Cardiac muscle cell (in vitro differentiated cells and primary cell): Measurements from ENCODE around the gene FAM219B. TPM values are rescaled to one million over a fixed set of nuclear protein-coding genes. Genes with fewer than 3 reads are reported as not detected.

Experiments used
- DNase-seq, 2 donors: peaks; one replicate each; pipeline versions ENCODE4 v3.0.0 to v3.0.0-alpha.2; 2010 to 2017; ENCODE audit warnings: low read depth in 1 of 2, low spot score in 1 of 2
- H3K27ac ChIP-seq: fragments of 200-600 bp; sonication (generic); 2 replicates; pipeline ENCODE4 v1.5.1; 2016
- H3K27me3 ChIP-seq: fragments of 200-600 bp; sonication (generic); 2 replicates; pipeline ENCODE4 v1.6.0; 2016; ENCODE audit warnings: control low read depth
- H3K36me3 ChIP-seq: fragments of 200-600 bp; sonication (generic); 2 replicates; pipeline ENCODE4 v1.5.1; 2016; ENCODE audit warnings: control low read depth
- H3K4me1 ChIP-seq: fragments of 200-600 bp; sonication (generic); 2 replicates; pipeline ENCODE4 v1.8.1; 2017; ENCODE audit warnings: low read depth, mild to moderate bottlenecking, mixed run types
- H3K4me3 ChIP-seq: fragments of 200-600 bp; sonication (generic); 2 replicates; pipeline ENCODE4 v1.5.1; 2016; ENCODE audit warnings: mild to moderate bottlenecking
- H3K9me3 ChIP-seq: fragments of 200-600 bp; sonication (generic); 2 replicates; pipeline ENCODE4 v1.5.1; 2017; ENCODE audit warnings: low read depth, mild to moderate bottlenecking, control low read depth
- CTCF ChIP-seq: IDR thresholded peaks from 2 replicates; pipeline ENCODE4 v1.5.1; 2012; ENCODE audit warnings: low read depth, mild to moderate bottlenecking, low read length
- polyA plus RNA-seq: library from polyadenylated mRNA; unstranded; fragments of >200 nt; fragmentation: Nextera tagmentation; extraction: Ambion mirVana; gene quantifications from 2 replicates; pipeline ENCODE4 v1.2.1, GENCODE V29; 2016
- total RNA-seq: library from RNA; depleted of rRNA; stranded (reverse); fragments of >200 nt; gene quantifications from 2 replicates; pipeline ENCODE4 v1.2.3, GENCODE V29; 2016

The FAM219B gene
- total and polyA plus RNA-seq, 2 experiments from 2014 or later: 107 to 168 TPM

GRCh38 chr15:74850393-74850792, 56.3 kb downstream of the FAM219B start:
- TF ChIP-seq CTCF: no peak
- Histone ChIP-seq H3K27me3 (no peaks in the 10 kb centered on the region), H3K4me1 (no peaks in the 10 kb centered on the region), H3K9me3 (no peaks in the 10 kb centered on the region), H3K36me3 (peaks cover 40% of the 10 kb centered on the region), H3K4me3 (no peak overlapping the region), H3K27ac (no peak overlapping the region)
- DNase-seq: no peak

Other genes with a start within 250 kb of the FAM219B start
- gene EDC3, start 210.8 kb downstream of the FAM219B start, total RNA-seq: 16.1 and 17.6 TPM in 2 replicates
- gene EDC3, start 210.8 kb downstream of the FAM219B start, polyA plus RNA-seq: 25.2 and 41.5 TPM in 2 replicates
- 0.28 and 0.45 TPM in 2 replicates for gene CYP1A1, start 181.3 kb downstream of the FAM219B start, total RNA-seq
- 0.56 TPM in 1 of 2 replicates, not detected in the other for gene CYP1A1, start 181.3 kb downstream of the FAM219B start, polyA plus RNA-seq
- not detected in 2 replicates for gene CYP1A2, start 158.0 kb downstream of the FAM219B start, total RNA-seq
- not detected in 2 replicates for gene CYP1A2, start 158.0 kb downstream of the FAM219B start, polyA plus RNA-seq
- gene CSK, start 124.8 kb downstream of the FAM219B start, total RNA-seq: 42.4 and 43.1 TPM in 2 replicates
- gene CSK, start 124.8 kb downstream of the FAM219B start, polyA plus RNA-seq: 26.2 and 30.3 TPM in 2 replicates
- not detected in 2 replicates for gene LMAN1L, start 94.0 kb downstream of the FAM219B start, total RNA-seq
- gene LMAN1L, start 94.0 kb downstream of the FAM219B start, polyA plus RNA-seq: not detected in 2 replicates
- not detected in 2 replicates for gene CPLX3, start 80.2 kb downstream of the FAM219B start, total RNA-seq
- gene CPLX3, start 80.2 kb downstream of the FAM219B start, polyA plus RNA-seq: not detected in 2 replicates
- 39.5 and 52.4 TPM in 2 replicates for gene ULK3, start 63.7 kb downstream of the FAM219B start, total RNA-seq
- 40.0 and 54.6 TPM in 2 replicates for gene ULK3, start 63.7 kb downstream of the FAM219B start, polyA plus RNA-seq
- gene SCAMP2, start 33.5 kb downstream of the FAM219B start, total RNA-seq: 52.3 and 55.1 TPM in 2 replicates
- 89.0 and 115 TPM in 2 replicates for gene SCAMP2, start 33.5 kb downstream of the FAM219B start, polyA plus RNA-seq
- gene MPI, start 16.8 kb downstream of the FAM219B start, total RNA-seq: 170 and 285 TPM in 2 replicates
- 106 and 173 TPM in 2 replicates for gene MPI, start 16.8 kb downstream of the FAM219B start, polyA plus RNA-seq
- gene COX5A, start 31.2 kb upstream of the FAM219B start, total RNA-seq: 285 and 435 TPM in 2 replicates
- gene COX5A, start 31.2 kb upstream of the FAM219B start, polyA plus RNA-seq: 1,301 and 1,489 TPM in 2 replicates
- gene RPP25, start 49.9 kb upstream of the FAM219B start, total RNA-seq: 21.1 and 23.0 TPM in 2 replicates
- 18.3 and 20.8 TPM in 2 replicates for gene RPP25, start 49.9 kb upstream of the FAM219B start, polyA plus RNA-seq
- 5.8 and 8.1 TPM in 2 replicates for gene SCAMP5, start 88.7 kb upstream of the FAM219B start, total RNA-seq
- gene SCAMP5, start 88.7 kb upstream of the FAM219B start, polyA plus RNA-seq: 1.2 and 3.3 TPM in 2 replicates
- gene PPCDC, start 116.7 kb upstream of the FAM219B start, total RNA-seq: 25.6 and 28.3 TPM in 2 replicates
- 15.9 and 17.6 TPM in 2 replicates for gene PPCDC, start 116.7 kb upstream of the FAM219B start, polyA plus RNA-seq